ENCODE data around the gene MBTPS2.

MBTPS2 gene

GRCh38 chrX:21806691-21807090 is 32.7 kb upstream of the MBTPS2 start (continued):
- TF ChIP-seq ZNF391 (tag by site-specific recombination; IDR thresholded peaks at IDR 0.05; ENCODE audit: borderline replicate concordance, low read depth) (0 out of 2 replicates have a peak, but pooled peaks have one; percentile 50), ZNF341 (tag by site-specific recombination; IDR thresholded peaks at IDR 0.05; ENCODE audit: low read depth) (no peak), KLF17 (tag by site-specific recombination; IDR thresholded peaks at IDR 0.05) (peak; percentile 69; the same call in 1 of the 2 replicates), YY2 (tag by site-specific recombination; IDR thresholded peaks at IDR 0.05) (0 out of 2 replicates have a peak, but pooled peaks have one; percentile 51), ZNF629 (tag by site-specific recombination; IDR thresholded peaks at IDR 0.05) (peak; percentile 98), ZBTB6 (tag by site-specific recombination; IDR thresholded peaks at IDR 0.05) (no peak), ZNF560 (tag by site-specific recombination; IDR thresholded peaks at IDR 0.05; ENCODE audit: borderline replicate concordance) (no peak), AEBP2 (tag by site-specific recombination; IDR thresholded peaks at IDR 0.05; ENCODE audit: borderline replicate concordance) (no peak), ZNF513 (tag by site-specific recombination; IDR thresholded peaks at IDR 0.05) (peak; percentile 93), ZNF132 (tag by site-specific recombination; IDR thresholded peaks at IDR 0.05; ENCODE audit: borderline replicate concordance) (no peak), ZNF660 (tag by site-specific recombination; IDR thresholded peaks at IDR 0.05) (peak; percentile 84), ZBTB26 (tag by site-specific recombination; optimal IDR thresholded peaks at IDR 0.05) (no peak), ZNF394 (tag by site-specific recombination; IDR thresholded peaks at IDR 0.05; ENCODE audit: borderline replicate concordance) (peak; percentile 83; the same call in 1 of the 2 replicates), ZNF488 (tag by site-specific recombination; IDR thresholded peaks at IDR 0.05) (peak; percentile 64; the same call in 1 of the 2 replicates)

GRCh38 chrX:21811832-21812231 is 27.6 kb upstream of the MBTPS2 start:
- H3K4me3 ChIP-seq (ENCODE audit: low read depth, low read length) = no peak overlapping the region
- no peaks in the 10 kb centered on the region for H3K36me3 ChIP-seq (ENCODE audit: control insufficient read depth in 2 of 2, insufficient read depth in 1 of 2, low read length in 2 of 2)
- H3K27ac ChIP-seq (ENCODE audit: extremely low read depth, low read depth, low read length) = no peak overlapping the region
- no peaks in the 10 kb centered on the region for H3K9me3 ChIP-seq (ENCODE audit: control insufficient read depth, insufficient read depth, low read depth, low read length)
- H3K4me1 ChIP-seq (ENCODE audit: control insufficient read depth, insufficient read depth, low read length) = no peaks in the 10 kb centered on the region
- POLR2A ChIA-PET = no interaction called here
- CTCF ChIA-PET = no interaction called here
- no peak for TF ChIP-seq ZSCAN30 (tag by site-specific recombination; IDR thresholded peaks at IDR 0.05)
- no peak for TF ChIP-seq ZIC2 (tag by site-specific recombination; IDR thresholded peaks at IDR 0.05)
- peak; percentile 46; the same call in 1 of the 2 replicates for TF ChIP-seq TRIM28 (IDR thresholded peaks at IDR 0.05; ENCODE audit: borderline replicate concordance, low read length)
- TF ChIP-seq SETDB1 (IDR thresholded peaks at IDR 0.05; ENCODE audit: insufficient read length, low read length) = peak; percentile 71
- TF ChIP-seq ZNF473 (tag by site-specific recombination; IDR thresholded peaks at IDR 0.05) = no peak
- no peak for TF ChIP-seq ZNF514 (tag by site-specific recombination; IDR thresholded peaks at IDR 0.05)
- TF ChIP-seq ZNF501 (tag by site-specific recombination; IDR thresholded peaks at IDR 0.05) = no peak
- no peak for TF ChIP-seq SALL2 (tag by site-specific recombination; IDR thresholded peaks at IDR 0.05; ENCODE audit: borderline replicate concordance)
- no peak for TF ChIP-seq ZNF776 (tag by site-specific recombination; IDR thresholded peaks at IDR 0.05; ENCODE audit: borderline replicate concordance)
- no peak for TF ChIP-seq ZNF184 (tag by site-specific recombination; IDR thresholded peaks at IDR 0.05)
- no peak for TF ChIP-seq ZNF169 (tag by site-specific recombination; IDR thresholded peaks at IDR 0.05)
- no peak for TF ChIP-seq ZNF16 (tag by site-specific recombination; IDR thresholded peaks at IDR 0.05; ENCODE audit: low read depth)
- no peak for TF ChIP-seq ZNF549 (tag by site-specific recombination; IDR thresholded peaks at IDR 0.05)
- TF ChIP-seq ZNF24 (tag by site-specific recombination; IDR thresholded peaks at IDR 0.05) = no peak
